Purkinje cell (primary cell): Measurements from ENCODE around the gene CD276. TPM values are rescaled to one million over a fixed set of nuclear protein-coding genes. Genes with fewer than 3 reads are reported as not detected.

Source experiments
- polyA plus RNA-seq: library from polyadenylated mRNA; unstranded; fragments of >200 nt; fragmentation: Nextera tagmentation; gene quantifications from 2 replicates; pipeline ENCODE4 v1.2.1, GENCODE V29; 2014

CD276 gene
- polyA plus RNA-seq: 1.3 and 2.0 TPM in 2 replicates

DNA sequence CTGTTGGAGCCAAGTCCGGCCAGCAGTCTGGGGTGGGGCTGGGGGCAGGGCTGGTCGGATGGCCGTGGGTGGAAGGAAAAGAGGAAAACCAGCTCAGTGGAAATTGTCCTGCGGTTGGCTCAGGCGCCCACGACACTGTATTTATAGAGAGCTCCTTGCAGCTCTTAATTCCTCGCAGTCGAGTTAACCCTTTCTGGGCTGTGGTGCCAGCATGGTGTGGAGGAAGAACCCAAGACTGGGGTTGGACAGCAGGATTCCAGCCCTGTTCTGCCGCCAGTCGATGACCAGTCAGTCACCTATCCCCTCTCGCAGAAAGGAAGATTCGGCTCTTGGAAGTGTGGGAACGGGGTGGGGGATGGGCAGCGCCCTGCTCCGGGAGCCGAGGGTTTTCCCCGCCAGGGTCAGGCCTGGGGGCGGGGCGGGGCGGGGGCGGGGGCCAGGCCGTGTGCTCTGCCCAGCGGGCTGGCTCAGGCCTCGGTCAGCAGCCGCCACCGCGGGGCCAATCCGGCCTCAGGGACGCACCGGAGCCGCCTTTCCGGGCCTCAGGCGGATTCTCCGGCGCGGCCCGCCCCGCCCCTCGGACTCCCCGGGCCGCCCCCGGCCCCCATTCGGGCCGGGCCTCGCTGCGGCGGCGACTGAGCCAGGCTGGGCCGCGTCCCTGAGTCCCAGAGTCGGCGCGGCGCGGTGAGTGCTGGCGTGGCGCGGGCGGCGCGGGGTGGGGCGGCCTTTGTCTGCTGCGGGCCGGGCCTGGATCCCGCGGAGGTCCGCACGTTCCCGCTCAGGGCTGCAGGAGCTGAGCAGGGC lies at the start of gene CD276:
TSS of gene CD276 (plus strand) at position 607 of the 804 bp plus-strand sequence. CDS start 15,257 bp downstream, outside the sequence.

DNA sequence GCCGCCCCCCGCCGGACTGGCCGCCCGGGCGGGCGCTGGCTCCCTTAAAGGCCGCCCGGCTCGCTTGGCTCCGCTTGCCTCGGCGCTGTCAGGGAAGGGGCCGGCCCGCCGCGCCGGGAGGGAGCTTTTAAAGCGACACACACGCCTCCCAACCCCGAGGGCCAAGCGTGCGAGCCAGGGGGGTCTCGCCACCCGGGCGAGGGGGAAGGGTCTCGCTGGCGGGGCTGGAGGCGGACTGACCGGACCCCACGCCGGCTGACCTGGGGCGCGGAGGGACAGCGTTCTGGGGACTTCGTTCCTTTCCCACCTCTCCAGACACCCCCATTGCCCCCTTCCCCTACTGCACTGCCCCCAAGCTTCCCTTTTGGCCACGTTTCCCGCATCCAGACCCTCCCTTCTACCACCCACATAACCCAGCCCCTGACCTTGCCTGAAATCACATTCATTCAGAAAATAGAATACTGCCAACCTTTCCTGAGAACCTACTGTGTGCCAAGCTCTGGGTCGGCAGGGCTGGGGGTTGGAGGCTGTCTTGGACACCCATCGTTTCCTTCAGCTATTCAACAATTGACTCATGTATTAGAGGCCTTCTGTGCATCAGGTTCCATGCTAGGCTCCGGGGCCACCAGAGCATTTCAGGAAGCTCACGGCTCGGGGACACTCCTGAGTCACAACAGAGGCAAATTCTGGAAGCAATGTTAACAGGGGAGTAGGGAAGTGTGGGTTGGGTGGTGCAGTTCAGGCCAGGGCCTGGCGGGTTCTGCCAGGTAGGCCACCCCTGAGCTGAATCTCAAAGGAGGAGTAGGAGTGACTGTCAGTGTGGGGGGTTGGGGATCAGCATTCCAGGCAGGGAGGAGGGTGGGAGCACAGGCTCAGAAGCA lies 69.3 kb downstream of the CD276 start, which contains the start of gene INSYN1:
TSS of gene INSYN1 (minus strand) at position 102 of the 881 bp plus-strand sequence. CDS start 2,221 bp downstream, outside the sequence.

Other genes starting within 250 kb of the CD276 start
- gene REC114, start 241.2 kb upstream of the CD276 start, polyA plus RNA-seq: not detected in 2 replicates
- 744 and 809 TPM in 2 replicates for gene NPTN, start 51.0 kb upstream of the CD276 start, polyA plus RNA-seq
- gene INSYN1, start 69.0 kb downstream of the CD276 start, polyA plus RNA-seq: 1.6 and 3.0 TPM in 2 replicates
- not detected in 2 replicates for gene TBC1D21, start 189.2 kb downstream of the CD276 start, polyA plus RNA-seq
- 2.2 TPM in 1 of 2 replicates, not detected in the other for gene LOXL1, start 242.1 kb downstream of the CD276 start, polyA plus RNA-seq